ENCODE measurements around the gene C11orf16. TPM values are rescaled to one million over a fixed set of nuclear protein-coding genes. Genes with fewer than 3 reads are reported as not detected.

Gene C11orf16
- total and polyA plus RNA-seq, 2 of the 8 experiments (the other 6 are each of a cell fraction or from before 2014, with no cell fraction given): 0.08 TPM; not detected in 1

DNA sequence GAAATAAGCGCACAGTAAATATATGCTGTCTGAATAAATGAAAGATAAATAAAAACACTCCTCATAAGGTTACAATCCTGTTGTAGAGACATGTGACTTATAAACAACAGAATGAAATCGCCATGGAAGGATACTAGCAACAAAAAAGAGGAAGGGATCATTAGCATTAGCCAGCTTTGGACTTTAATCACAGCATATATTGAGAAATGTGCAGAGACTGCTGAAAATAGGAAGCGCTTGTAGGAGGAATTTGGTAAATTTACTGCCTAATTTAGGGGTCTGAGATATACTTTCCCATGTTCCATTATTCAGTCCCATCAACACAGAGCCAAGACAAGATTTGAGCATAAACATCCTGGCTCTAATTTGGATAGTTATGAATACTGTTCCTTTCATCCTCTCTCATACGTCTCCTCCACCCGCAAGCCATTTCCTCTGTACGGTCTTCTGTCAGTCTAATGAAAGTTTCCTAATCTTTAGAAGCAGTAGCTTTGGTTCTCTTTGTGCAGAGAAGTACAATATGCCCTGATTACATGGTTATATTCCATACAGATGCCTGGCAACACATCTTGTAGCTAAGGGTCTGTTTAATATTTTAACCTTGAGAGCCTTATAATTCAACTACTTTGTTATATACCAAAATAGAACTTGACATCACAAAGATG, 58.9 kb downstream of the C11orf16 start:
- Histone ChIP-seq H3K4me2 (ENCODE audit: insufficient read depth in 1 of 2, low read depth in 2 of 2, low read length in 2 of 2) (no peak overlapping the region), H2BK5ac (ENCODE audit: low read depth, low read length) (no peak overlapping the region), H4K91ac (replicated peaks; ENCODE audit: insufficient read length, low read length) (no peak overlapping the region), H2BK15ac (ENCODE audit: low read length) (no peak overlapping the region), H3K79me1 (ENCODE audit: low read depth, low read length) (no peaks in the 10 kb centered on the region), H3K23me2 (ENCODE audit: low read depth, low read length) (peaks cover 5% of the 10 kb centered on the region; the same call in 1 of the 2 replicates), H2AFZ (ENCODE audit: low read length) (no peak overlapping the region), H3K4me1 (replicated peaks in 1 of 4; ENCODE audit: control insufficient read depth in 3 of 4, insufficient read depth in 4 of 4, low read length in 3 of 4) (peaks cover 0 to 2% (median 0%) of the 10 kb centered on the region in 4 experiments; a peak in 1 of 7 replicates), H3K27ac (ENCODE audit: low read depth, low read length) (no peak overlapping the region), H3K27me3 (replicated peaks in 1 of 4; ENCODE audit: control insufficient read depth in 3 of 4, extremely low read depth in 1 of 4, insufficient read depth in 3 of 4, low read length in 3 of 4) (no peaks in the 10 kb centered on the region), H2AK5ac (ENCODE audit: low read depth, low read length) (no peak overlapping the region), H3K36me3 (ENCODE audit: control insufficient read depth in 2 of 4, insufficient read depth in 4 of 4, low read length in 3 of 4) (no peaks in the 10 kb centered on the region), H3K9me3 (ENCODE audit: insufficient read depth in 2 of 2, low read depth in 1 of 2, low read length in 1 of 2) (no peaks in the 10 kb centered on the region), H3K56ac (replicated peaks; ENCODE audit: insufficient read length, low read depth, low read length) (no peak overlapping the region), H3K14ac (ENCODE audit: insufficient read length) (no peak overlapping the region), H4K20me1 (replicated peaks in 1 of 2; ENCODE audit: control insufficient read depth in 1 of 2, insufficient read depth in 2 of 2, low read length in 2 of 2) (no peaks in the 10 kb centered on the region), H2BK120ac (replicated peaks; ENCODE audit: low read depth, low read length) (no peak overlapping the region), H3K18ac (ENCODE audit: extremely low read depth, low read length) (no peak overlapping the region), H4K5ac (ENCODE audit: insufficient read length, low read depth, low read length) (no peak overlapping the region), H3K4ac (replicated peaks; ENCODE audit: insufficient read length, low read depth, low read length) (no peak overlapping the region), H3K79me2 (ENCODE audit: control insufficient read depth in 1 of 2, insufficient read depth in 2 of 2, low read length in 2 of 2) (no peaks in the 10 kb centered on the region), H2BK12ac (ENCODE audit: low read depth, low read length) (no peak overlapping the region), H3K23ac (ENCODE audit: insufficient read length) (no peak overlapping the region), H3K4me3 (ENCODE audit: extremely low read depth in 1 of 4, insufficient read depth in 2 of 4, low read depth in 3 of 4, low read length in 4 of 4) (no peak overlapping the region), H4K8ac (ENCODE audit: extremely low read depth, insufficient read depth, low read length) (no peak overlapping the region), H3K9ac (replicated peaks in 1 of 4; ENCODE audit: extremely low read depth in 1 of 4, low read depth in 3 of 4, low read length in 3 of 4) (no peak overlapping the region), H2BK20ac (ENCODE audit: low read length) (no peak overlapping the region)
- ChIA-PET POLR2A (ENCODE audit: partially characterized antibody) (no interaction called here), CTCF (ENCODE audit: partially characterized antibody) (interaction anchor here (0.6 to 0.9 kb wide), 2 partner anchors 190 to 263 kb away, joined by 3 read pairs; no protein-coding TSS in a partner anchor)
- 88% methylated on average over 6 of the region's 6 CpGs; no CpG with 5 or more reads in 1 of the 2 experiments for WGBS, 2 experiments (ENCODE audit: extremely low coverage in 1 of 2, insufficient coverage in 1 of 2, insufficient read length in 1 of 2, insufficient replicate concordance in 2 of 2, low coverage in 1 of 2, low lambda C conversion rate in 2 of 2, missing lambda C conversion rate in 1 of 2)
- no peak for DNase-seq (ENCODE audit: low read depth in 1 of 2, low spot score in 2 of 2)
- no peak for FAIRE-seq
- TF ChIP-seq RNF2 (IDR thresholded peaks at IDR 0.05; ENCODE audit: borderline replicate concordance, low read depth, low read length, missing control alignments, poor library complexity, severe bottlenecking): no peak
- TF ChIP-seq HDAC6 (IDR thresholded peaks at IDR 0.05; ENCODE audit: low read depth, low read length): no peak
- TF ChIP-seq RFX5 (IDR thresholded peaks at IDR 0.05; ENCODE audit: borderline replicate concordance, low read depth, low read length): no peak
- no peak for TF ChIP-seq NRF1 (IDR thresholded peaks at IDR 0.05; ENCODE audit: low read depth, low read length)
- TF ChIP-seq, protein P1, sequence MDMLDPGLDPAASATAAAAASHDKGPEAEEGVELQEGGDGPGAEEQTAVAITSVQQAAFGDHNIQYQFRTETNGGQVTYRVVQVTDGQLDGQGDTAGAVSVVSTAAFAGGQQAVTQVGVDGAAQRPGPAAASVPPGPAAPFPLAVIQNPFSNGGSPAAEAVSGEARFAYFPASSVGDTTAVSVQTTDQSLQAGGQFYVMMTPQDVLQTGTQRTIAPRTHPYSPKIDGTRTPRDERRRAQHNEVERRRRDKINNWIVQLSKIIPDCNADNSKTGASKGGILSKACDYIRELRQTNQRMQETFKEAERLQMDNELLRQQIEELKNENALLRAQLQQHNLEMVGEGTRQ (IDR thresholded peaks at IDR 0.05; ENCODE audit: low read length): no peak
- no peak for TF ChIP-seq EP300 (IDR thresholded peaks at IDR 0.05; ENCODE audit: borderline replicate concordance in 1 of 2, low read depth in 2 of 2, low read length in 2 of 2)
- TF ChIP-seq BCL11A (IDR thresholded peaks at IDR 0.05; ENCODE audit: low read depth in 2 of 2, low read length in 2 of 2): no peak
- TF ChIP-seq HDAC2 (IDR thresholded peaks at IDR 0.05; ENCODE audit: borderline replicate concordance in 1 of 2, low read depth in 2 of 2, low read length in 2 of 2): no peak
- no peak for TF ChIP-seq PHF8 (conservative IDR thresholded peaks at IDR 0.05; ENCODE audit: low read depth, low read length)
- TF ChIP-seq YY1 (IDR thresholded peaks at IDR 0.05; ENCODE audit: low read depth, low read length): no peak
- TF ChIP-seq RBBP5 (IDR thresholded peaks at IDR 0.05; ENCODE audit: borderline replicate concordance, low read depth, low read length): no peak
